ENCODE measurements around the gene KLHL20. TPM values are rescaled to one million over a fixed set of nuclear protein-coding genes. Genes with fewer than 3 reads are reported as not detected.
"Not testable (repeated sequence)": the region's sequence is repeated elsewhere in the genome, so short reads cannot be mapped to it uniquely, and the experiment has no call there.

Gene KLHL20
- total RNA-seq, 1 donor from 2014 or later = 19.6 TPM

DNA sequence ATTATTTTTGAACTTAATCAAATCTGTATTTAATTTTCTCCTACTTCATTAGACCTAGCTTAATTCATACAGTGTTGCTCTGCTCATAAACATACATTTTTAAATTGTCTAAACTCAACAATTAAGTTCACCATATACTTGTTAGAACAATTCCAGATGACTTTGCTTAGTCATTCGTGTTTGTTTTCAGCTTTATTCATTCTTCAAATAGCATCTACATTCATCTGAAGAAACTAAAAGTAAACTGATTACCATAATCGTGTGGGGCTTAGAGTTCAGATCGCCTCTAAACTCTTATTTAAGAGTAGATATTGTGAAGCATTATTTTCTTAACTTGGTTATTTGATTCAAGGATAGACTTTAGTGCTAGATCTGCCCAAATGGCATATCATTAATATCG is 34.4 kb downstream of the KLHL20 start:
- DNase-seq (ENCODE audit: low spot score) = no peak

- DNase-seq (ENCODE audit: low spot score) = no peak
Observed at GRCh38 chr1:173753830-173754229, 39.0 kb downstream of the KLHL20 start.

DNA sequence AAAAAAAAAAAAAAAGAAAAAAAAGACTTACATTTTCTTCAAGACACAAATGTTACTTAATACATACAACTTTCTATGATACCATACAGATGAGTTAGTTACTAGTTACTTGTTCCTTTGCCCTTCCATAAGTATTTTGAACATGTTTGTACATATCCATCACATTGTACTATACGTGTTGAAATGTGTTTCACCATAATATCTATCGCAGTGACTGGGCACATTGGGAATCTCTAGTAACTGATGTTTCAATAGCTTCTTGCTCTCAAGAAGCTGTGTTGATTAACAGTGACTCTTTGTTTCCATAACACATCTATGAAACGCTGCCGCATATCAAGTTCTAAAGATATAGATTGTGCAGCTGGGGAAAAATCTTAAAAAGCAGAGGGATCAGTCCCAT is 42.9 kb downstream of the KLHL20 start:
- no peak for DNase-seq (ENCODE audit: low spot score)

- no peak for DNase-seq (ENCODE audit: low spot score)
Observed at GRCh38 chr1:173758110-173758509, 43.3 kb downstream of the KLHL20 start.

GRCh38 chr1:173758980-173759379 is 44.2 kb downstream of the KLHL20 start:
- DNase-seq (ENCODE audit: low spot score) = no peak

GRCh38 chr1:173764331-173764730 is 49.5 kb downstream of the KLHL20 start:
- not testable (repeated sequence) for DNase-seq (ENCODE audit: low spot score)

DNA sequence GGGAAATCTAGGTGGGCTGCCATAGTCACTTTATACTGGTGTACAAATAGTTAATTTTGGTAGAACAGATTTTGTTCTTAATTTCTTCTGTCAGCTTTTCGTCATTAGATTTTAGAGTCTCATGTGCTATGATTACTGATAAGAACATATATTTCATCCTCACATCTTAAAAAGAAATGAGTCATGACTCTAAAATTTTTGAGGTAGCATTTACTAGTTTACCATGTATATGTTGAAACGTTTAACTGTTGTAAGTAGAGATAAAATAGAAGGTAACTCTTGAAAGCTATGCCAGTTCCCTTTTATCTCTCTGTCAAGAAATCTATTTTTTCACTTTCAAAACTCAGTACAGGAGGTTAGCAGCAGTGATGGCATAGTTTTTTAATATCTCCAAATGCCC is 53.4 kb downstream of the KLHL20 start:
- DNase-seq (ENCODE audit: low spot score) = no peak

GRCh38 chr1:173768827-173769226 is 54.0 kb downstream of the KLHL20 start:
- no peak for DNase-seq (ENCODE audit: low spot score)

- not testable (repeated sequence) for DNase-seq (ENCODE audit: low spot score)
Observed at GRCh38 chr1:173770330-173770729, 55.5 kb downstream of the KLHL20 start.

DNA sequence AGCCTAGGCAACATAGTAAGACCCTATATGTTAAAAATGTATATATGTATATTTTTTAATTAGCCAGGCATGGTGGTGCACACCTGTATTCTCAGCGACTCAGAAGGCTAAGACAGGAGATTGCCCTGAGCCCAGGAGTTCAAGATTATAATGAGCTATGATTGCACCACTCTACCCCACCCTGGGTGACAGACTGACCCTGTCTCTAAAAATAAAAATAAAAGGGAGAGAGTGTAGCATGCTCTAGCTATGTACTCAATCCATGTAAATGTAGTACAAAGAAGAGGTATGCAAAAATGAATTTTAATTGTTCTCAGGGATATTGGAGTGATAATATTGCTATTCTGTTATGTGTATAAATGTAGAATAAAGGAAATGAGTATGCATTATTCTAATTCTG is 56.8 kb downstream of the KLHL20 start:
- DNase-seq (ENCODE audit: low spot score) = no peak

GRCh38 chr1:173775578-173776226 is 60.9 kb downstream of the KLHL20 start:
- DNase-seq (ENCODE audit: low spot score) = no peak

GRCh38 chr1:173779936-173780335 is 65.2 kb downstream of the KLHL20 start:
- DNase-seq (ENCODE audit: low spot score) = no peak

GRCh38 chr1:173784997-173785396 is 70.2 kb downstream of the KLHL20 start:
- DNase-seq (ENCODE audit: low spot score) = no peak

GRCh38 chr1:173789841-173790240 is 75.1 kb downstream of the KLHL20 start:
- DNase-seq (ENCODE audit: low spot score) = no peak

DNA sequence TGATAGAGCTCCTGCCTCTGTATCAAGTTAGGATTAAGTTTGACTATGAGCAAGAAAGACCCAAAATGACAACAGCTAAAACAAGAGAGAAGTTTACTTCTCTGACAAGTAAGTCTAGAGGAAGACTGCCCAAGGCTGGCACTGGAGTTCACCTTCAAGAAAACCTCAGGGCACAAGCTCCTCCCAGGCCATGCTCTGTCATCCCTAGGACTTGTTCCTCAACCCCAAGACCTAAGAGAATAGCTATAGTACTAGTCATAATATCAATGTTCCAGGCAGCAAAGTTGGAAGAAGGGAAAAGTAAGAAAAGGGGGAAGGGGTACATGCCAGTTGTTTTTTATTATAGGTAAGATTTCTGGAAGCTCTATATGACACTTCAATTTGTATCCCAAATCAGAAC is 83.3 kb downstream of the KLHL20 start:
- no peak for DNase-seq (ENCODE audit: low spot score)

GRCh38 chr1:173799995-173800394 is 85.2 kb downstream of the KLHL20 start:
- DNase-seq (ENCODE audit: low spot score) = not testable (repeated sequence)

DNA sequence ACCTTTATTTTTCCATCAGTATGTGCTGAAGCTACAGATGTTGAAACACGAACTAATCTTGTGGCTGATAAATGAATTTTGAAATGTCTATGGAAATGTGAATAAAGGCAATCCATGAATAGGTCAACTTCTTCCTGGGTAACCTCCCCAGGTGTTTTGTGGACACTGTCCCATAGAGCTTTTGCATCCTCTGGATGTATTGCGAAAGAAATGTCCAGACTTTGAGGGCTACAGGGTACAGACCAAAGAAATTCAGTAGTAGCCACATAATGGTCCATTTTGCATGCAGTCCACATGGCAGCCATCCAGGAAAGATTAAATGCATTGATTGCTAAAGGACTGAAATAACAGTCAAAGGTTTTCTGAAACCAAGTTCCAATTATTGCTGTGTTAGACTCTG is 88.2 kb downstream of the KLHL20 start:
- no peak for DNase-seq (ENCODE audit: low spot score)

DNA sequence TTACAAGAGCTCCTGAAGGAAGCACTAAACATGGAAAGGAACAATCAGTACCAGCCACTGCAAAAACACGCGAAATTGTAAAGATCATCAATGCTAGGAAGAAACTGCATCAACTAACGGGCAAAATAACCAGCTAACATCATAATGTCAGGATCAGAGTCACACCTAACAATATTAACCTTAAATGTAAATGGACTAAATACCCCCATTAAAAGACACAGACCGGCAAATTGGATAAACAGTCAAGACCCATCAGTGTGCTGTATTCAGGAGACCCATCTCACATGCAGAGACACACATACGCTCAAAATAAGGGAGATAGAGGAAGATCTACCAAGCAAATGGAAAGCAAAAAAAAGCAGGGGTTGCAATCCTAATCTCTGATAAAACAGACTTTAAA is 98.9 kb downstream of the KLHL20 start:
- not testable (repeated sequence) for DNase-seq (ENCODE audit: low spot score)

- no peak for DNase-seq (ENCODE audit: low spot score)
Observed at GRCh38 chr1:173818459-173818858, 103.7 kb downstream of the KLHL20 start.

DNA sequence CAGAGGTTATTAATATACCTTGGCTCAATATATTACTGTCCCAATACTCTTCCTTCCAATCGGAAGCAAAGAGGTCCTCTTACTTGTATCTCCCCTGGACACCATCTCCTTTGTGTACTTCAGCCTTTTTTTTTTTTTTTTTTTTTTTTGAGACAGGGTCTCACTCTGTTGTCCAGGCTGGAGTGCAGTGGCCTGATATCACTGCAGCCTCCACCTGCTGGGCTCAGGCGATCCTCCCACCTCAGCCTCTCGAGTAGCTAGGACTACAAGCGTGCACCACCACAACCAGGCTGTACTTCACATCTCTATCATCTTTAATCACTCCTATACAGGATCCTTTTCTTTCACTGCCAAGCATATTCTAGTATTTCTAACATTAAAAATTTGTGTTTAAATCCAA is 106.9 kb downstream of the KLHL20 start:
- DNase-seq (ENCODE audit: low spot score) = no peak

DNA sequence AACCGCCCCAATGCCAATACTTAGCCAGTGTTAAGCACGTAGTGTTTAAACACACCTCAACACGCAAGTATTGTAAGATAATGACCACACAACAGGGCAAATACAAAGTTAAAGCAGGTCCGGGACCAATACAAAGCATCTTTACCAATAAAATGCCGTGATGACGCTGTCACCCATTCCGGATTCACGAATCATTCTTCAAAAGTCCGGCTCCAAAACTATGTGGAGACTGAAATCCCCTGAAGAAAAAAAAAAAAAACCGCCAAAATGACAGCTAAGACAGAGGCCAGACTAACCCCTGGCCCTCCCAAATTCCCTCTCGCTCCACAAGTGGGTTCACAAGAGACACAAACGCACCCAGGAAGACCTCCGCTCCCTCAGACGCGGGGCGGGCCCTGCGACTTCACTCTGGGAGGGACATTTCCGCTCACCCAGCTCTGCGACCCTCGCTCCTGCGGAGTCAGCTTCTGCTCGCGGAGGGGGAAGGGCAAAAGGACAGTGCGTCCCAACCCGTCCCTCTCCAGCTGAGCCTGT is 109.1 kb downstream of the KLHL20 start:
- no peak for DNase-seq (ENCODE audit: low spot score)

- peak; percentile 97 for DNase-seq (ENCODE audit: low spot score)
Observed at GRCh38 chr1:173824315-173825081, 109.7 kb downstream of the KLHL20 start, which contains the start of the genes CENPL and DARS2. TSS of gene CENPL (minus strand) at chr1:173824883. CDS start at chr1:173811299, 13,584 bp downstream. TSS of gene DARS2 (plus strand) at chr1:173824673. CDS start at chr1:173825230, 557 bp downstream.

- no peak for DNase-seq (ENCODE audit: low spot score)
Observed at GRCh38 chr1:173827611-173828010, 112.8 kb downstream of the KLHL20 start.
